Activated CD4-positive, alpha-beta memory T cell treated with anti-CD3 and anti-CD28 coated beads, Interleukin-2, amount 10 ng/mL, durations not matched to agents 7 days and 5 days (primary cell): ENCODE results near the gene TSPAN32. TPM values are rescaled to one million over a fixed set of nuclear protein-coding genes. Genes with fewer than 3 reads are reported as not detected.
"Not testable (repeated sequence)": the region's sequence is repeated elsewhere in the genome, so short reads cannot be mapped to it uniquely, and the experiment has no call there.

Experiments
- CTCF ChIA-PET: fragments of 350-600 bp; sonication (Branson Sonifier 250); formaldehyde crosslinking; loops from one replicate; lab custom pipeline; 2021; ENCODE audit warnings: antibody characterized with exemption, inconsistent platforms; lab: Charles Lee
- POLR2A ChIA-PET: fragments of 350-600 bp; sonication (Branson Sonifier 250); formaldehyde crosslinking; loops from one replicate; lab custom pipeline; 2021; ENCODE audit warnings: antibody characterized with exemption; lab: Charles Lee
- DNase-seq: peaks from one replicate; pipeline ENCODE4 v3.0.0-alpha.2; 2020
- H3K27ac Mint-ChIP-seq: one replicate; pipeline ENCODE4 v1.8.0; 2021; ENCODE audit warnings: mild to moderate bottlenecking, mixed read lengths
- H3K27me3 Mint-ChIP-seq: one replicate; pipeline ENCODE4 v1.8.0; 2021; ENCODE audit warnings: mixed read lengths
- H3K36me3 Mint-ChIP-seq: one replicate; pipeline ENCODE4 v1.8.0; 2021; ENCODE audit warnings: low read depth, mixed read lengths
- H3K4me1 Mint-ChIP-seq: one replicate; pipeline ENCODE4 v1.8.0; 2021; ENCODE audit warnings: mixed read lengths
- H3K4me3 Mint-ChIP-seq: one replicate; pipeline ENCODE4 v1.8.0; 2021; ENCODE audit warnings: mild to moderate bottlenecking, mixed read lengths
- H3K9me3 Mint-ChIP-seq: one replicate; pipeline ENCODE4 v1.8.0; 2021; ENCODE audit warnings: mixed read lengths
- total RNA-seq, 2 experiments: library from RNA; stranded (reverse); gene quantifications; one replicate each; pipeline ENCODE4 v1.2.3, GENCODE V29; 2021

The TSPAN32 gene
- total RNA-seq, 2 experiments from 2014 or later, result 48.0 to 50.1 TPM

- H3K4me3 Mint-ChIP-seq, result no peak overlapping the region
- ChIA-PET POLR2A (no interaction called here), CTCF (interaction anchor here (1.0 kb wide), 1 partner anchor 14 kb away, joined by 3 read pairs; no protein-coding TSS in a partner anchor)
- H3K27me3 Mint-ChIP-seq, result peaks cover 25% of the 10 kb centered on the region
- no peaks in the 10 kb centered on the region for H3K9me3 Mint-ChIP-seq
- peaks cover 2% of the 10 kb centered on the region for H3K36me3 Mint-ChIP-seq
- peak; percentile 9 for DNase-seq
- H3K27ac Mint-ChIP-seq, result no peak overlapping the region
- H3K4me1 Mint-ChIP-seq, result no peaks in the 10 kb centered on the region
Observed at GRCh38 chr11:2319791-2320472, 18.1 kb downstream of the TSPAN32 start.

- H3K4me3 Mint-ChIP-seq, result no peak overlapping the region
- H3K36me3 Mint-ChIP-seq, result peaks cover 2% of the 10 kb centered on the region
- no peak overlapping the region for H3K27ac Mint-ChIP-seq
- no peaks in the 10 kb centered on the region for H3K9me3 Mint-ChIP-seq
- peaks cover 25% of the 10 kb centered on the region for H3K27me3 Mint-ChIP-seq
- DNase-seq, result peak; percentile 13
- no peaks in the 10 kb centered on the region for H3K4me1 Mint-ChIP-seq
- ChIA-PET CTCF (interaction anchor here (1.0 to 1.5 kb wide), 2 partner anchors 15 kb away, joined by 3 to 7 read pairs; no protein-coding TSS in a partner anchor), POLR2A (interaction anchor here (1.7 kb wide), 1 partner anchor 9 kb away, joined by 4 read pairs; no protein-coding TSS in a partner anchor)
Observed at GRCh38 chr11:2320568-2321310, 18.9 kb downstream of the TSPAN32 start.

GRCh38 chr11:2321311-2321683 lies 19.5 kb downstream of the TSPAN32 start:
- Mint-ChIP-seq H3K27ac (no peak overlapping the region), H3K4me3 (no peak overlapping the region), H3K36me3 (peaks cover 2% of the 10 kb centered on the region), H3K9me3 (no peaks in the 10 kb centered on the region), H3K4me1 (no peaks in the 10 kb centered on the region), H3K27me3 (peaks cover 25% of the 10 kb centered on the region)
- peak; percentile 15 for DNase-seq
- ChIA-PET CTCF (interaction anchor here (1.5 kb wide), 1 partner anchor 16 kb away, joined by 7 read pairs; no protein-coding TSS in a partner anchor), POLR2A (interaction anchor here (1.7 kb wide), 1 partner anchor 10 kb away, joined by 4 read pairs; no protein-coding TSS in a partner anchor)

GRCh38 chr11:2325123-2325522 lies 23.3 kb downstream of the TSPAN32 start:
- CTCF ChIA-PET, result no interaction called here
- Mint-ChIP-seq H3K36me3 (peaks cover 2% of the 10 kb centered on the region), H3K4me1 (no peaks in the 10 kb centered on the region), H3K4me3 (no peak overlapping the region), H3K27me3 (peaks cover 30% of the 10 kb centered on the region), H3K9me3 (no peaks in the 10 kb centered on the region), H3K27ac (no peak overlapping the region)
- POLR2A ChIA-PET, result interaction anchor here (1.5 kb wide), 1 partner anchor 19 kb away, joined by 4 read pairs; no protein-coding TSS in a partner anchor
- peak; percentile 4 for DNase-seq

- Mint-ChIP-seq H3K27me3 (peaks cover 29% of the 10 kb centered on the region), H3K4me3 (no peak overlapping the region), H3K27ac (no peak overlapping the region), H3K36me3 (peaks cover 2% of the 10 kb centered on the region), H3K4me1 (no peaks in the 10 kb centered on the region), H3K9me3 (peaks cover 2% of the 10 kb centered on the region)
- DNase-seq, result no peak
- ChIA-PET CTCF (no interaction called here), POLR2A (interaction anchor here (1.5 kb wide), 1 partner anchor 19 kb away, joined by 4 read pairs; no protein-coding TSS in a partner anchor)
Observed at GRCh38 chr11:2325719-2326118, 23.9 kb downstream of the TSPAN32 start.

GRCh38 chr11:2327032-2327431 lies 25.2 kb downstream of the TSPAN32 start:
- no peak overlapping the region for H3K27ac Mint-ChIP-seq
- CTCF ChIA-PET, result no interaction called here
- H3K36me3 Mint-ChIP-seq, result peaks cover 4% of the 10 kb centered on the region
- no peaks in the 10 kb centered on the region for H3K4me1 Mint-ChIP-seq
- no peak overlapping the region for H3K4me3 Mint-ChIP-seq
- peaks cover 2% of the 10 kb centered on the region for H3K9me3 Mint-ChIP-seq
- peak; percentile 8 for DNase-seq
- POLR2A ChIA-PET, result no interaction called here
- peaks cover 22% of the 10 kb centered on the region for H3K27me3 Mint-ChIP-seq

GRCh38 chr11:2328021-2328420 lies 26.2 kb downstream of the TSPAN32 start:
- CTCF ChIA-PET, result no interaction called here
- H3K4me3 Mint-ChIP-seq, result no peak overlapping the region
- H3K27ac Mint-ChIP-seq, result no peak overlapping the region
- no peaks in the 10 kb centered on the region for H3K4me1 Mint-ChIP-seq
- H3K27me3 Mint-ChIP-seq, result peaks cover 13% of the 10 kb centered on the region
- peaks cover 4% of the 10 kb centered on the region for H3K36me3 Mint-ChIP-seq
- peaks cover 2% of the 10 kb centered on the region for H3K9me3 Mint-ChIP-seq
- no peak for DNase-seq
- POLR2A ChIA-PET, result no interaction called here

GRCh38 chr11:2328656-2329354 lies 27.0 kb downstream of the TSPAN32 start:
- peaks cover 2% of the 10 kb centered on the region for H3K36me3 Mint-ChIP-seq

GRCh38 chr11:2329551-2329950 lies 27.7 kb downstream of the TSPAN32 start:
- DNase-seq, result no peak
- H3K9me3 Mint-ChIP-seq, result peaks cover 2% of the 10 kb centered on the region
- peaks cover 2% of the 10 kb centered on the region for H3K36me3 Mint-ChIP-seq
- no peaks in the 10 kb centered on the region for H3K4me1 Mint-ChIP-seq
- ChIA-PET CTCF (no interaction called here), POLR2A (no interaction called here)
- no peak overlapping the region for H3K4me3 Mint-ChIP-seq
- no peak overlapping the region for H3K27ac Mint-ChIP-seq
- peaks cover 6% of the 10 kb centered on the region for H3K27me3 Mint-ChIP-seq

More at GRCh38 chr11:2328656-2329354, 27.0 kb downstream of the TSPAN32 start:
- no peak for DNase-seq
- H3K9me3 Mint-ChIP-seq, result peaks cover 2% of the 10 kb centered on the region
- ChIA-PET CTCF (no interaction called here), POLR2A (no interaction called here)
- H3K27ac Mint-ChIP-seq, result no peak overlapping the region
- peaks cover 7% of the 10 kb centered on the region for H3K27me3 Mint-ChIP-seq
- H3K4me3 Mint-ChIP-seq, result no peak overlapping the region
- no peaks in the 10 kb centered on the region for H3K4me1 Mint-ChIP-seq

- H3K36me3 Mint-ChIP-seq, result peaks cover 2% of the 10 kb centered on the region
- H3K9me3 Mint-ChIP-seq, result peaks cover 2% of the 10 kb centered on the region
- H3K27ac Mint-ChIP-seq, result no peak overlapping the region
- H3K4me1 Mint-ChIP-seq, result no peaks in the 10 kb centered on the region
- no peak overlapping the region for H3K4me3 Mint-ChIP-seq
- peaks cover 9% of the 10 kb centered on the region for H3K27me3 Mint-ChIP-seq
- POLR2A ChIA-PET, result no interaction called here
- DNase-seq, result no peak
- CTCF ChIA-PET, result no interaction called here
Observed at GRCh38 chr11:2330696-2331095, 28.9 kb downstream of the TSPAN32 start.

- peaks cover 2% of the 10 kb centered on the region for H3K36me3 Mint-ChIP-seq
- no peak overlapping the region for H3K4me3 Mint-ChIP-seq
- peaks cover 2% of the 10 kb centered on the region for H3K9me3 Mint-ChIP-seq
- H3K27me3 Mint-ChIP-seq, result peaks cover 9% of the 10 kb centered on the region
- ChIA-PET POLR2A (no interaction called here), CTCF (no interaction called here)
- no peak overlapping the region for H3K27ac Mint-ChIP-seq
- no peaks in the 10 kb centered on the region for H3K4me1 Mint-ChIP-seq
- DNase-seq, result no peak
Observed at GRCh38 chr11:2331404-2331803, 29.6 kb downstream of the TSPAN32 start.

GRCh38 chr11:2332569-2332968 lies 30.8 kb downstream of the TSPAN32 start:
- H3K4me1 Mint-ChIP-seq, H3K36me3 Mint-ChIP-seq, POLR2A ChIA-PET, H3K9me3 Mint-ChIP-seq, H3K27ac Mint-ChIP-seq, H3K4me3 Mint-ChIP-seq, CTCF ChIA-PET, DNase-seq: not testable (repeated sequence)
- peaks cover 14% of the 10 kb centered on the region for H3K27me3 Mint-ChIP-seq
